Fibroblast of the aortic adventitia (primary cell): ENCODE results near the gene NSA2. TPM values are rescaled to one million over a fixed set of nuclear protein-coding genes. Genes with fewer than 3 reads are reported as not detected.
"Not testable (repeated sequence)": the region's sequence is repeated elsewhere in the genome, so short reads cannot be mapped to it uniquely, and the experiment has no call there.

Source experiments
- DNase-seq: peaks from one replicate; pipeline ENCODE4 v3.0.0-alpha.2; 2010; ENCODE audit warnings: low read depth
- H3K4me3 ChIP-seq: 2 replicates; pipeline ENCODE4 v1.5.1; 2011; ENCODE audit warnings: low read depth, mild to moderate bottlenecking, control low read depth, low read length, moderate library complexity
- total RNA-seq: library from RNA; depleted of rRNA; stranded (reverse); fragments of >200 nt; gene quantifications from 2 replicates; pipeline ENCODE4 v1.2.3, GENCODE V29; 2012; ENCODE audit warnings: low replicate concordance
- TF ChIP-seq, protein P1 (sequence below): IDR thresholded peaks from 2 replicates; pipeline ENCODE4 v1.5.1; 2011; ENCODE audit warnings: mild to moderate bottlenecking, low read length, control low read depth, inconsistent platforms; ENCODE audit not compliant: insufficient read depth

Gene NSA2
- total RNA-seq, 1 donor: 144 TPM

GRCh38 chr5:74772359-74772758 lies 5.3 kb downstream of the NSA2 start:
- no peak overlapping the region for H3K4me3 ChIP-seq
- TF ChIP-seq, protein P1, sequence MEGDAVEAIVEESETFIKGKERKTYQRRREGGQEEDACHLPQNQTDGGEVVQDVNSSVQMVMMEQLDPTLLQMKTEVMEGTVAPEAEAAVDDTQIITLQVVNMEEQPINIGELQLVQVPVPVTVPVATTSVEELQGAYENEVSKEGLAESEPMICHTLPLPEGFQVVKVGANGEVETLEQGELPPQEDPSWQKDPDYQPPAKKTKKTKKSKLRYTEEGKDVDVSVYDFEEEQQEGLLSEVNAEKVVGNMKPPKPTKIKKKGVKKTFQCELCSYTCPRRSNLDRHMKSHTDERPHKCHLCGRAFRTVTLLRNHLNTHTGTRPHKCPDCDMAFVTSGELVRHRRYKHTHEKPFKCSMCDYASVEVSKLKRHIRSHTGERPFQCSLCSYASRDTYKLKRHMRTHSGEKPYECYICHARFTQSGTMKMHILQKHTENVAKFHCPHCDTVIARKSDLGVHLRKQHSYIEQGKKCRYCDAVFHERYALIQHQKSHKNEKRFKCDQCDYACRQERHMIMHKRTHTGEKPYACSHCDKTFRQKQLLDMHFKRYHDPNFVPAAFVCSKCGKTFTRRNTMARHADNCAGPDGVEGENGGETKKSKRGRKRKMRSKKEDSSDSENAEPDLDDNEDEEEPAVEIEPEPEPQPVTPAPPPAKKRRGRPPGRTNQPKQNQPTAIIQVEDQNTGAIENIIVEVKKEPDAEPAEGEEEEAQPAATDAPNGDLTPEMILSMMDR: no peak
- no peak for DNase-seq

DNA sequence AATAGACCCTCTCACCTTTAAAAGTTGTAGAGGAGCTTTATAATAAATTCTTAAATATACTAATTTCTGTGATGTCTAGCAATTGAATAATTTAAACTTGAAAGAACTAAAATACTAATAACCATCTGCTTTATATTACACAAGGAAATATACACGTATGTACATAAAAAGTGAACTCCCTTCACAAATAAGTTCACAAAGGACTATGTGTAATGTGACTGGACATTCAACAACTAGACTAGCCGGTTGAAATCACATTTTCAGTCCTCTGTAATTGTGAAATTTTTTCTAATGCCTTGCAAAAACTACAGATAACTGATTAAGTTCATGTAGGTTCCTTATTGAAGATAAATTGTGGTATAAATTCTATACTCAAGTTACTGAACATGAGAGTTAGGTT lies 11.6 kb downstream of the NSA2 start:
- TF ChIP-seq, protein P1: no peak
- no peak overlapping the region for H3K4me3 ChIP-seq
- no peak for DNase-seq

- H3K4me3 ChIP-seq: no peak overlapping the region
- no peak for DNase-seq
- TF ChIP-seq, protein P1: no peak
Measured at GRCh38 chr5:74786851-74787250, 19.8 kb downstream of the NSA2 start.

GRCh38 chr5:74787424-74787823 lies 20.4 kb downstream of the NSA2 start:
- H3K4me3 ChIP-seq: no peak overlapping the region
- TF ChIP-seq, protein P1: no peak
- DNase-seq: no peak

GRCh38 chr5:74791669-74792068 lies 24.6 kb downstream of the NSA2 start:
- not testable (repeated sequence) for DNase-seq, H3K4me3 ChIP-seq

DNA sequence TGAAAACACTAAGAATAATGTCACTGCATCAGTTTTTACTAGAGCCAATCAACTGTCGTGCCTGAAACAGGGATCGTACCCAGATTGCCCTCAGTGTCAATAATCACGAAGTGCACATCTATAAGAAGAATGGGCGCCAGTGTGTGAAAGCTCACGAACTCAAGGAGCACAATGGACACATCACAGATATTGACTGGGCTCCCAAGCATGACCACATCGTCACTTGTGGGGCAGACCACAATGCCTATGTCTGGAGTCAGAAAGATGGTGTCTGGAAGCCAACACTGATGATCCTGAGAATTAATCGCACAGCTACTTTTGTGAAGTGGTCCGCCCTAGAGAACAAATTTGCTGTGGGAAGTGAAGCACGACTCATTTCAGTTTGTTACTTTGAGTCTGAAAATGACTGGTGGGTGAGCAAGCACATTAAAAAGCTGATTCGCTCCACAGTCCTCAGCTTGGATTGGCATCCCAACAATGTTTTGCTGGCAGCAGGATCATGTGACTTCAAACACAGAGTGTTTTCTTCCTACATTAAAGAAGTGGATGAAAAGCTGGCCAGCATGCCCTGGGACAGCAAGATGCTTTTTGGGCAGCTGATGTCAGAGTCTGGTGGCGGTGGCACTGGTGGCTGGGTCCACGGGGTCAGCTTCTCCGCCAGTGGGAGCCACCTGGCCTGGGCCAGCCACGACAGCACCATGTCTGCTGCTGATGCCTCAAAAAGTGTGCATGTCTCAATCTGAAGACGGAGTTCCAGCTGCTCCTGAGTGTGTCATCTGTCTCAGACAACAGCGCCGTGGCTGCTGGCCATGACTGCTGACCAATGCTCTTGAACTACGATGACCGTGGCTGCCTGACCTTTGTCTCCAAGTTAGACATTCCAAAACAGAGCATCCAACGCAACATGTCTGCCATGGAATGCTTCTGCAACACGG lies 32.2 kb downstream of the NSA2 start:
- H3K4me3 ChIP-seq: no peak overlapping the region
- no peak for DNase-seq
- TF ChIP-seq, protein P1: no peak

GRCh38 chr5:74801197-74801596 lies 34.1 kb downstream of the NSA2 start:
- H3K4me3 ChIP-seq: no peak overlapping the region
- TF ChIP-seq, protein P1: no peak
- DNase-seq: no peak
